GM12891 (cell line): ENCODE measurements around the gene RBP3.

Source experiments
- POLR2AphosphoS5 ChIP-seq: IDR thresholded peaks from 2 replicates; pipeline ENCODE4 v1.6.1; 2011; ENCODE audit warnings: low read depth, low read length, control low read depth
- TAF1 ChIP-seq: IDR thresholded peaks from 2 replicates; pipeline ENCODE4 v1.6.1; 2011; ENCODE audit warnings: low read depth, low read length, control low read depth

GRCh38 chr10:47308775-47309174 is 39.4 kb upstream of the RBP3 start:
- TF ChIP-seq TAF1 (no peak), POLR2AphosphoS5 (no peak)
